HepG2 (cell line): Measurements from ENCODE around the gene ATP4A. TPM values are rescaled to one million over a fixed set of nuclear protein-coding genes. Genes with fewer than 3 reads are reported as not detected.
A peak's percentile ranks its signal among the peaks of the same experiment; 100 is the strongest.

Source experiments
- ARID5B ChIP-seq: IDR thresholded peaks from 2 replicates; pipeline ENCODE4 v1.4.0; 2020; ENCODE audit warnings: mild to moderate bottlenecking, missing genetic modification reagents
- BRD4 ChIP-seq: sonication (generic); formaldehyde crosslinking; IDR thresholded peaks from 2 replicates; pipeline ENCODE4 v1.4.0; 2020; ENCODE audit warnings: missing genetic modification reagents
- DPF2 ChIP-seq: sonication (generic); formaldehyde crosslinking; IDR thresholded peaks from 2 replicates; pipeline ENCODE4 v1.4.0; 2020; ENCODE audit warnings: mild to moderate bottlenecking, low read depth, missing genetic modification reagents, borderline replicate concordance
- GABPA ChIP-seq, 2 experiments: IDR thresholded peaks; 2 replicates each; pipeline ENCODE4 v1.6.1; 2011 to 2016; ENCODE audit warnings: low read depth in 2 of 2, low read length in 1 of 2, missing biosample characterization in 1 of 2, missing genetic modification characterization in 1 of 2
- IRF1 ChIP-seq: sonication (generic); formaldehyde crosslinking; IDR thresholded peaks from 2 replicates; pipeline ENCODE4 v1.4.0; 2020; ENCODE audit warnings: low read depth, mild to moderate bottlenecking, missing genetic modification reagents
- MBD4 ChIP-seq: IDR thresholded peaks from 2 replicates; pipeline ENCODE4 v1.6.1; 2012; ENCODE audit warnings: low read length, inconsistent platforms, borderline replicate concordance
- MLXIP ChIP-seq: sonication (generic); formaldehyde crosslinking; IDR thresholded peaks from 2 replicates; pipeline ENCODE4 v1.9.0; 2021; ENCODE audit warnings: missing genetic modification reagents, borderline replicate concordance
- SALL2 ChIP-seq: sonication (generic); formaldehyde crosslinking; IDR thresholded peaks from 2 replicates; pipeline ENCODE4 v1.8.1; 2023; ENCODE audit warnings: mild to moderate bottlenecking, missing genetic modification reagents, inconsistent platforms
- SP140L ChIP-seq: sonication (generic); formaldehyde crosslinking; IDR thresholded peaks from 2 replicates; pipeline ENCODE4 v1.4.0; 2020; ENCODE audit warnings: missing genetic modification reagents, borderline replicate concordance
- TAF1 ChIP-seq: sonication (generic); formaldehyde crosslinking; IDR thresholded peaks from 2 replicates; pipeline ENCODE4 v1.4.0; 2020; ENCODE audit warnings: missing genetic modification reagents
- ZBTB10 ChIP-seq: sonication (generic); formaldehyde crosslinking; IDR thresholded peaks from 2 replicates; pipeline ENCODE4 v1.4.0; 2020; ENCODE audit warnings: missing genetic modification reagents, borderline replicate concordance
- ZFP36 ChIP-seq: fragments of 150-350 bp; IDR thresholded peaks from 2 replicates; pipeline ENCODE4 v1.6.1; 2018; ENCODE audit warnings: borderline replicate concordance, low read length, low read depth; ENCODE audit not compliant: partially characterized antibody
- ZMAT5 ChIP-seq: sonication (generic); formaldehyde crosslinking; IDR thresholded peaks from 2 replicates; pipeline ENCODE4 v1.5.0; 2020; ENCODE audit warnings: mild to moderate bottlenecking, low read depth, missing genetic modification reagents, borderline replicate concordance
- ZNF143 ChIP-seq: sonication (generic); formaldehyde crosslinking; IDR thresholded peaks from 2 replicates; pipeline ENCODE4 v1.4.0; 2020; ENCODE audit warnings: missing genetic modification reagents
- ZNF235 ChIP-seq: sonication (generic); formaldehyde crosslinking; IDR thresholded peaks from 2 replicates; pipeline ENCODE4 v1.8.1; 2023; ENCODE audit warnings: mild to moderate bottlenecking, missing genetic modification reagents, borderline replicate concordance
- ZNF451 ChIP-seq: sonication (generic); formaldehyde crosslinking; IDR thresholded peaks from 2 replicates; pipeline ENCODE4 v1.5.0; 2020; ENCODE audit warnings: mild to moderate bottlenecking, missing genetic modification reagents
- ZNF562 ChIP-seq: sonication (generic); formaldehyde crosslinking; IDR thresholded peaks from 2 replicates; pipeline ENCODE4 v1.8.0; 2022; ENCODE audit warnings: missing genetic modification reagents, borderline replicate concordance
- polyA plus RNA-seq, 8 experiments: library from polyadenylated mRNA; depleted of rRNA in 3 of 8; stranded (reverse) in 7 of 8; unstranded in 1 of 8; fragments of >200 nt; fragmentation: Illumina TruSeq in 4 of 8; extraction: Trizol in 4 of 8; gene quantifications; 2 replicates each; pipeline versions ENCODE4 v1.2.1 to v1.2.3, GENCODE V29; 2011 to 2016; ENCODE audit warnings: low read depth in 4 of 8, missing spikeins in 1 of 8, mixed read lengths in 1 of 8; ENCODE audit not compliant: insufficient read depth in 1 of 8
- total RNA-seq, 5 experiments: library from RNA; depleted of rRNA; stranded (reverse); fragments of >200 nt; fragmentation: Illumina TruSeq; extraction: Trizol; gene quantifications; 2 replicates each; pipeline ENCODE4 v1.2.3, GENCODE V29; 2016; ENCODE audit warnings: low read depth in 1 of 5

Gene ATP4A
- total and polyA plus RNA-seq, 2 of the 13 experiments (the other 11 are each of a cell fraction or from before 2014, with no cell fraction given) = 0.08 to 0.11 TPM

- TF ChIP-seq MLXIP (peak; percentile 82; the same call in 1 of the 2 replicates), ZBTB10 (CRISPR knock-in tag) (peak; percentile 58; the same call in 1 of the 2 replicates), ARID5B (CRISPR knock-in tag) (no peak), IRF1 (CRISPR knock-in tag) (no peak), SALL2 (CRISPR knock-in tag) (peak; percentile 76; the same call in 1 of the 2 replicates), ZMAT5 (no peak), SP140L (CRISPR knock-in tag) (no peak), DPF2 (CRISPR knock-in tag) (no peak), TAF1 (peak; percentile 84), ZNF451 (CRISPR knock-in tag) (no peak), ZNF143 (CRISPR knock-in tag) (peak; percentile 94), ZFP36 (no peak), ZNF235 (CRISPR knock-in tag) (no peak; the same call in 1 of the 2 replicates), ZNF562 (no peak), BRD4 (CRISPR knock-in tag) (peak; percentile 49; the same call in 1 of the 2 replicates), MBD4 (no peak), GABPA (IDR thresholded peaks at IDR 0.05; ENCODE audit: low read depth, low read length) (peak; percentile 65), GABPA (CRISPR knock-in tag; IDR thresholded peaks at IDR 0.05; ENCODE audit: low read depth) (peak; percentile 85)
Measured at GRCh38 chr19:35545001-35545854, 18.2 kb downstream of the ATP4A start, which contains the start of gene TMEM147 (continued).
